Measurements from ENCODE around the gene PRRT2. TPM values are rescaled to one million over a fixed set of nuclear protein-coding genes. Genes with fewer than 3 reads are reported as not detected.
A peak's percentile ranks its signal among the peaks of the same experiment; 100 is the strongest.

PRRT2 gene
- total RNA-seq, 2 experiments from 2014 or later: 0.64 to 0.93 TPM

- peaks cover 52% of the 10 kb centered on the region for H3K36me3 Mint-ChIP-seq (ENCODE audit: low read depth)
- no peak overlapping the region for H3K4me3 Mint-ChIP-seq
- no peaks in the 10 kb centered on the region for H3K27me3 Mint-ChIP-seq
- ChIA-PET POLR2A (no interaction called here), CTCF (interaction anchor here (0.5 to 1.3 kb wide), 3 partner anchors 11 to 13 kb away, joined by 3 to 5 read pairs (median 3); no protein-coding TSS in a partner anchor)
- intact Hi-C loops (cut with DNase I, micrococcal nuclease): no loop called here
- no peaks in the 10 kb centered on the region for H3K9me3 Mint-ChIP-seq (ENCODE audit: low read depth)
- ATAC-seq (no peak), DNase-seq (no peak)
- H3K4me1 Mint-ChIP-seq: peaks cover 8% of the 10 kb centered on the region
- H3K27ac Mint-ChIP-seq: no peak overlapping the region
Observed at GRCh38 chr16:29835926-29836325, 23.9 kb downstream of the PRRT2 start.

GRCh38 chr16:29836623-29837022 lies 24.6 kb downstream of the PRRT2 start:
- no peak for ATAC-seq
- peaks cover 52% of the 10 kb centered on the region for H3K36me3 Mint-ChIP-seq (ENCODE audit: low read depth)

GRCh38 chr16:29837841-29838240 lies 25.8 kb downstream of the PRRT2 start:
- Mint-ChIP-seq H3K27me3 (no peaks in the 10 kb centered on the region), H3K36me3 (ENCODE audit: low read depth) (peaks cover 47% of the 10 kb centered on the region), H3K4me1 (peaks cover 8% of the 10 kb centered on the region), H3K9me3 (ENCODE audit: low read depth) (no peaks in the 10 kb centered on the region), H3K4me3 (no peak overlapping the region), H3K27ac (no peak overlapping the region)
- CTCF ChIA-PET: interaction anchor here (0.7 to 2.1 kb wide), 2 partner anchors 11 to 86 kb away, joined by 3 to 12 read pairs; no protein-coding TSS in a partner anchor
- intact Hi-C loops (cut with DNase I, micrococcal nuclease): no loop called here
- no peak for ATAC-seq
- POLR2A ChIA-PET: no interaction called here
- no peak for DNase-seq

More at GRCh38 chr16:29836623-29837022, 24.6 kb downstream of the PRRT2 start:
- CTCF ChIA-PET: interaction anchor here (2.1 kb wide), 1 partner anchor 12 kb away, joined by 12 read pairs; no protein-coding TSS in a partner anchor
- no peak overlapping the region for H3K27ac Mint-ChIP-seq
- intact Hi-C loops (cut with DNase I, micrococcal nuclease): no loop called here
- H3K4me3 Mint-ChIP-seq: no peak overlapping the region
- H3K4me1 Mint-ChIP-seq: peaks cover 8% of the 10 kb centered on the region
- no peaks in the 10 kb centered on the region for H3K9me3 Mint-ChIP-seq (ENCODE audit: low read depth)
- POLR2A ChIA-PET: no interaction called here
- no peak for DNase-seq
- no peaks in the 10 kb centered on the region for H3K27me3 Mint-ChIP-seq

GRCh38 chr16:29839822-29840221 lies 27.8 kb downstream of the PRRT2 start:
- Mint-ChIP-seq H3K36me3 (ENCODE audit: low read depth) (peaks cover 33% of the 10 kb centered on the region), H3K27me3 (no peaks in the 10 kb centered on the region), H3K9me3 (ENCODE audit: low read depth) (no peaks in the 10 kb centered on the region), H3K4me1 (no peaks in the 10 kb centered on the region), H3K27ac (no peak overlapping the region), H3K4me3 (no peak overlapping the region)
- intact Hi-C loops (cut with DNase I, micrococcal nuclease): no loop called here
- ChIA-PET CTCF (no interaction called here), POLR2A (interaction anchor here (0.6 kb wide), 1 partner anchor 120 kb away, joined by 9 read pairs; no protein-coding TSS in a partner anchor)
- ATAC-seq (no peak), DNase-seq (no peak)

- Mint-ChIP-seq H3K27ac (no peak overlapping the region), H3K36me3 (ENCODE audit: low read depth) (peaks cover 35% of the 10 kb centered on the region), H3K4me1 (no peaks in the 10 kb centered on the region), H3K27me3 (no peaks in the 10 kb centered on the region), H3K9me3 (ENCODE audit: low read depth) (no peaks in the 10 kb centered on the region), H3K4me3 (no peak overlapping the region)
- intact Hi-C loops (cut with DNase I, micrococcal nuclease): no loop called here
- POLR2A ChIA-PET: no interaction called here
- CTCF ChIA-PET: interaction anchor here (1.0 kb wide), 1 partner anchor 23 kb away, joined by 3 read pairs; no protein-coding TSS in a partner anchor
- DNase-seq (no peak), ATAC-seq (no peak)
Observed at GRCh38 chr16:29840240-29840639, 28.2 kb downstream of the PRRT2 start.

- DNase-seq (no peak), ATAC-seq (no peak)
- no peaks in the 10 kb centered on the region for H3K9me3 Mint-ChIP-seq (ENCODE audit: low read depth)
- no peak overlapping the region for H3K27ac Mint-ChIP-seq
- peaks cover 34% of the 10 kb centered on the region for H3K36me3 Mint-ChIP-seq (ENCODE audit: low read depth)
- no peak overlapping the region for H3K4me3 Mint-ChIP-seq
- intact Hi-C loops (cut with DNase I, micrococcal nuclease): no loop called here
- CTCF ChIA-PET: no interaction called here
- no peaks in the 10 kb centered on the region for H3K4me1 Mint-ChIP-seq
- H3K27me3 Mint-ChIP-seq: no peaks in the 10 kb centered on the region
- POLR2A ChIA-PET: no interaction called here
Observed at GRCh38 chr16:29841631-29842030, 29.6 kb downstream of the PRRT2 start.

- DNase-seq (no peak), ATAC-seq (peak; percentile 64)
- intact Hi-C loops (cut with DNase I, micrococcal nuclease): no loop called here
- H3K36me3 Mint-ChIP-seq (ENCODE audit: low read depth): peaks cover 31% of the 10 kb centered on the region
- H3K4me3 Mint-ChIP-seq: no peak overlapping the region
- peaks cover 2% of the 10 kb centered on the region for H3K4me1 Mint-ChIP-seq
- ChIA-PET POLR2A (no interaction called here), CTCF (interaction anchor here (0.6 to 1.2 kb wide), 6 partner anchors 10 to 142 kb away, joined by 3 to 7 read pairs (median 3); no protein-coding TSS in a partner anchor)
- H3K27ac Mint-ChIP-seq: no peak overlapping the region
- H3K27me3 Mint-ChIP-seq: no peaks in the 10 kb centered on the region
- H3K9me3 Mint-ChIP-seq (ENCODE audit: low read depth): no peaks in the 10 kb centered on the region
Observed at GRCh38 chr16:29842732-29843346, 30.8 kb downstream of the PRRT2 start.

GRCh38 chr16:29843931-29844330 lies 31.9 kb downstream of the PRRT2 start:
- DNase-seq: no peak
- peaks cover 7% of the 10 kb centered on the region for H3K4me1 Mint-ChIP-seq
- ChIA-PET CTCF (no interaction called here), POLR2A (no interaction called here)
- no peaks in the 10 kb centered on the region for H3K27me3 Mint-ChIP-seq
- no peak overlapping the region for H3K27ac Mint-ChIP-seq
- ATAC-seq: no peak
- H3K4me3 Mint-ChIP-seq: no peak overlapping the region
- intact Hi-C loops (cut with DNase I, micrococcal nuclease): no loop called here
- no peaks in the 10 kb centered on the region for H3K9me3 Mint-ChIP-seq (ENCODE audit: low read depth)
- H3K36me3 Mint-ChIP-seq (ENCODE audit: low read depth): peaks cover 31% of the 10 kb centered on the region

- POLR2A ChIA-PET: no interaction called here
- H3K27ac Mint-ChIP-seq: peak overlapping the region; percentile 33
- peaks cover 7% of the 10 kb centered on the region for H3K4me1 Mint-ChIP-seq
- no peaks in the 10 kb centered on the region for H3K27me3 Mint-ChIP-seq
- peaks cover 30% of the 10 kb centered on the region for H3K36me3 Mint-ChIP-seq (ENCODE audit: low read depth)
- intact Hi-C loops (cut with DNase I, micrococcal nuclease): loop anchor here in 1 of 2 experiments (5.0 kb wide), 2 partner anchors 53 to 98 kb away; partner anchors contain the start of gene SEZ6L2
- H3K9me3 Mint-ChIP-seq (ENCODE audit: low read depth): no peaks in the 10 kb centered on the region
- CTCF ChIA-PET: interaction anchor here (0.7 to 1.4 kb wide), 3 partner anchors 10 to 24 kb away, joined by 4 read pairs; partner anchors contain the start of gene MVP
- no peak overlapping the region for H3K4me3 Mint-ChIP-seq
- ATAC-seq: no peak
- DNase-seq: no peak
Observed at GRCh38 chr16:29844575-29845331, 32.8 kb downstream of the PRRT2 start.

- ATAC-seq (no peak), DNase-seq (no peak)
- Mint-ChIP-seq H3K4me3 (no peak overlapping the region), H3K4me1 (peaks cover 7% of the 10 kb centered on the region), H3K36me3 (ENCODE audit: low read depth) (peaks cover 21% of the 10 kb centered on the region), H3K9me3 (ENCODE audit: low read depth) (no peaks in the 10 kb centered on the region), H3K27ac (no peak overlapping the region), H3K27me3 (no peaks in the 10 kb centered on the region)
- ChIA-PET POLR2A (no interaction called here), CTCF (interaction anchor here (0.7 to 4.3 kb wide), 6 partner anchors 9 to 38 kb away, joined by 3 to 53 read pairs (median 4); partner anchors contain the start of genes MAZ and MVP)
- intact Hi-C loops (cut with DNase I, micrococcal nuclease): loop anchor here in 1 of 2 experiments (5.0 kb wide), 2 partner anchors 52 to 97 kb away; partner anchors contain the start of gene SEZ6L2
Observed at GRCh38 chr16:29845656-29846055, 33.7 kb downstream of the PRRT2 start.

GRCh38 chr16:29848420-29849297 lies 36.7 kb downstream of the PRRT2 start:
- intact Hi-C loops (cut with DNase I, micrococcal nuclease): loop anchor here (1.0 to 5.0 kb wide), 8 partner anchors 32 to 156 kb away; partner anchors contain the start of genes KIF22 (in 1 of the 2), PAGR1 (in 1 of the 2) and SEZ6L2 (in 1 of the 2)
- CTCF ChIA-PET: interaction anchor here (0.6 to 4.3 kb wide), 47 partner anchors 9 to 1018 kb away, joined by 3 to 53 read pairs (median 5); partner anchors contain the start of genes ASPHD1, CDIPT, KCTD13 and MAZ
- Mint-ChIP-seq H3K36me3 (ENCODE audit: low read depth) (peaks cover 16% of the 10 kb centered on the region), H3K27me3 (no peaks in the 10 kb centered on the region), H3K4me3 (no peak overlapping the region), H3K9me3 (ENCODE audit: low read depth) (no peaks in the 10 kb centered on the region), H3K27ac (no peak overlapping the region), H3K4me1 (peaks cover 7% of the 10 kb centered on the region)
- POLR2A ChIA-PET: interaction anchor here (0.5 to 1.2 kb wide), 8 partner anchors 12 to 148 kb away, joined by 3 to 6 read pairs (median 4); partner anchors contain the start of genes CDIPT and PAGR1
- ATAC-seq (peak; percentile 97), DNase-seq (peak; percentile 93)
